NCI-H2196 treated with DMSO at 0.1 percent for 48 hours (cell line): ENCODE results near the gene POLR2F.
"Not testable (repeated sequence)": the region's sequence is repeated elsewhere in the genome, so short reads cannot be mapped to it uniquely, and the experiment has no call there.

Source experiments
- DNase-seq: peaks from one replicate; lab custom pipeline; 2025; ENCODE audit not compliant: unreplicated experiment; lab: John Stamatoyannopoulos, UW

Gene POLR2F

DNA sequence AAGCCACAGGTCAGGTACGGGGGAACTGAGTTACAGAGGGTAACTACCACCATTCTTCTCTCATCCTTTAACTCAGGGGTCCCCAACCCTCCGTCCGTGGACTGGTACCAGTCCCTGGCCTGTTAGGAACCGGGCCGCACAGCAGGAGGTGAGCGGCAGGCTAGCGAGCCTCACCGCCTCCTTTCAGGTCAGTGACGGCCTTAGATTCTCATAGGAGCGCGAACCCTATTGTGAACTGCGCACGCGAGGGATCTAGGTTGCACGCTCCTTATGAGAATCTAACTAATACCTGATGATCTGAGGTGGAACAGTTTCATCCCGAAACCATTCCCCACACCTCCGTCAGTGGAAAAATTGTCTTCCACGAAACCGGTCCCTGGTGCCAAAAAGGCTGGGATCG, 870 bp upstream of the POLR2F start:
- not testable (repeated sequence) for DNase-seq

DNA sequence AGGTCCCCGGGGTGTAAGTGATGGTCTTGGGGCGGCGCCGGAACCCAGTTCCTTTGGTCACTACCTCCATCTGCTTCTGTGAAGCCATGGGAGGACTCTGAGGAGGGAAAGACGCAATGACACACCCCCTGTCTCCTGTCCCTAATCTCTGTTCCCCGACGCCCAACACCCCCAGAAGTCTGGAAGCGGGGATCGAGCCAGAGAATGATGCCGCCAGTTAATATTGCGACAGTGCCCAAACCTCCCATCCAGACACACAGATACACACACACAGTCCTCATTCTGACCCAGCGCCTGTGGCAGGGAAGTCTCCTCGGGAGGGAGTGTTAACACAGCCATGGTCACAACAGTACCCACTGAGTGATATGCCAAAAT, 450 bp upstream of the POLR2F start:
- no peak for DNase-seq

DNA sequence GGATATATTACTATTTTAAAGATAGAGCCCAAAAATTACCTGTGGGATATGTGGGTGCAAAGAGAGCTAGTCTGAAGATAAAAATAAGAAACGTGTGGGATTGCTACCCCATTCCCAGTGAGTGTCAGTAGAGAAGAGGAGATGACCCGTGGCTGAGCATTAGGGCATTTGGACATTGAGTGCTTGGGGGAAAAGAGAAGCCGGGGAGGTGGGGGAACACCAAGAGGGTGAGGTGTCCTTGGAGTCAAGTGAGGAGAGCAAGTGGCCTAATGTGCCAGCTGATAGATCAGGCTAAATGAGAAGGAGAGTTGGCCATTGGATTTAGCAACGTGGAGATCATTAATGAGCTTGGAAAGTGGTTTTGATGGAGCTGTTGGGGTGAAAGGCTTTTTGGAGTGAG, 1.2 kb downstream of the POLR2F start:
- DNase-seq: no peak

DNA sequence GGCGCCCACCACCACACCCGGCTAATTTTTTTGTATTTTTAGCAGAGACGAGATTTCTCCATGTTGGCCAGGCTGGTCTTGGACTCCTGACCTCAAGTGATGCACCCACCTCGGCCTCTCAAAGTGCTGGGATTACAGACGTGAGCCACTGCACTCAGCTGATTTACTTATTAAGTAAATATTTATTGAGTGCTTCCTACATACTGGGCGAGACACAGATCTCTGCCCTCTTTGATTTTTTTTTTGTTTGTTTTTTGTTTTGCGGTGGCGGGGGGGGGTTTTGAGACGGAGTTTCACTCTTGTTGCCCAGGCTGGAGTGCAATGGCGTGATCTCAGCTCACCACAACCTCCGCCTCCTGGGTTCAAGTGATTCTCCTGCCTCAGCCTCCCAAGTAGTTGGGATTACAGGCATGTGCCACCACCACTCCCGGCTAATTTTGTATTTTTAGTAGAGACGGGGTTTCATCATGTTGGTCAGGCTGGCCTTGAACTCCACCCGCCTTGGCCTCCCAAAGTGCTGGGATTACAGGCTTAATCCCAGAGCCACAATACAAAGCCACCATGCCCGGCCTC, 2.4 kb downstream of the POLR2F start:
- DNase-seq: not testable (repeated sequence)

DNA sequence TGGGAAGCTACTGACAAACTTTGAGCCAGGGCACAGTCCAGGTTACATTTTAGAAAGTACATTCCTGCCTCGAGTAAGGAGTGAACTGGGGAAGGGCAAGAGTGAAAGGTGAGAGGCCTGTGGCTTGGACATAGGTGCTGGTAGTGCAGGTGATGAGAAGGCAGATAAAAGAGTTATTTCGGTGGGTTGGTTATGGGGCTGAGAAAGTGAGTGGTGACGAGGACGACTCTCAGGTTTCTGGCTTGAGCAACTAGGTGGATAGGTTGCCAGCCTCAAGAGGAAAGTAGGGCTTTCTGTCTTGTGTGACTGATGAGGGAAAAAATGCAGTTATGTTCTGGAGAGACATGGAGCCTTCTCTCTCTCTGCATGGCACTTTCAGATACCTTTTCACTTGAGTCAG, 3.7 kb downstream of the POLR2F start:
- DNase-seq: no peak

DNA sequence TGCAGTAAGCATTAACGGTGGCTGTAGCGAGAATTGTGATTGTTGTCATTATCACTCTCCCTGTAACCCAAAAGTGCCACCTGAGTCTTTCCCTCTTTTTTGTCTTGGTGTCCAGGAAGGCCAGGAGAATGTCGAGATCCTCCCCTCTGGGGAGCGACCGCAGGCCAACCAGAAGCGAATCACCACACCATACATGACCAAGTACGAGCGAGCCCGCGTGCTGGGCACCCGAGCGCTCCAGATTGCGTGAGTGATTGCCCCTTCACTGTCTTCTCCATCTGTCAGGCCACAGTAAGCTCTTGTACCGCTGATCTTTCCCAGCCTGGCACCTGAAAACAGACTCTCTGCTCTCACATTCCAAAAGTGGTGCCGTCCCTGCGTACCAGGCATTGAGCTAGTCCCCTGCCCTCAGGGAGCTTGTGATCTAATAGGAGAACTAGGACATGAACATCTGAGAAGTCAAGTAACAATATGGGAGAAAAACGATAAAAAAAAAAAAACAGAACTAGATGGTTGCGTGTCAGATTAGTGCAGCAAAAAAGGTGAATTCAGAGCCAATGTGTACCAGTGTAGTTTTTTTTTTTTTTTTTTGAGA, 5.8 kb downstream of the POLR2F start:
- no peak for DNase-seq

DNA sequence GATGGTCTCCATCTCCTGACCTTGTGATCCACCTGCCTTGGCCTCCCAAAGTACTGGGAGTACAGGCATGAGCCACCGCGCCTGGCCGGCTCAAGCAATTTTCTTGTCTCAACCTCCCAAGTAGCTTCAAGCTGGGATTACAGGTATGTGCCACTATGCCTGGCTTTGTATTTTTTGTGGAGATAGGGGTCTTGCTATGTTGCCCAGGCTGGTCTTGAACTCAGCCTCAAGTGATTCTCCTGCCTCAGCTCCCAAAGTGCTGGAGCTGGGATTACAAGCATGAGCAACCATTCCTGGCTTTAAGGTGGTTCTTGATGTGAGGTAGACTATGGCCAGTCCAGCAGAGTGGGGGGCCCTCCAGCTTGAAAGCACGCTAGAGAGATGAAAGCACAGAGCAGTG, 7.6 kb downstream of the POLR2F start:
- no peak for DNase-seq

DNA sequence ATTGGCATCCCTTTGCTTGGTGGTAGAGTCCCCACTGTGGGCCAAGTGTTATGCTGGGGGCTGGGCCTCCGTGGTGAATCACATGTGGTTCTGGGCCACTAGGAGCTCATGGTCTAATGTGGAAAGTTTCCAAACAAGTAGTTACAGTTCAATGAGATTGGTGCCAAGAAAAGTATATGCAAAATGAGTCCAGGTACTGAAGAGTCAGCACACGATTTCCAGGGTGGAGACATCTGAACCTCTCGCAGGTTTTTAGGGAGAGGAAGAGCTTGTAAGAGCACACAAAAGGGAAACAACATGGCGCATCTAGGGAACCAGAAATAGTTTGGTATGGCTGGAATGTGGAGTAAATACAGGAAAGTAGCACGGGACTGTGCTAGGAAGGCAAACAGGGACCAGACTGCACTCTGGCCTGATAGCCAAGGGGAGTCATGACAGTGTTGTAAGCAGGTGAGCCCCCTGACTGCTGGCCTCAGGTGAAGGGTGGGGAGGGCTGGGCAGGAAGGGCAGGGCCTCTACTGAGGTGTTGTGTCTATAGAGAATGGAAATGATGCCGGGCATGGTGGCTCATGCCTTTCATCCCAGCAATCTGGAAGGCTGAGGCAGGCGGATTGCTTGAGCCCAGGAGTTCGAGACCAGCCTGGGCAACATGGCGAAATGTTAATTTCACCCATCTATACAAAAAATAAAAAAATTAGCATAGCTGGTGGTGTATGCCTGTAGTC, 12.6 kb downstream of the POLR2F start:
- no peak for DNase-seq

DNA sequence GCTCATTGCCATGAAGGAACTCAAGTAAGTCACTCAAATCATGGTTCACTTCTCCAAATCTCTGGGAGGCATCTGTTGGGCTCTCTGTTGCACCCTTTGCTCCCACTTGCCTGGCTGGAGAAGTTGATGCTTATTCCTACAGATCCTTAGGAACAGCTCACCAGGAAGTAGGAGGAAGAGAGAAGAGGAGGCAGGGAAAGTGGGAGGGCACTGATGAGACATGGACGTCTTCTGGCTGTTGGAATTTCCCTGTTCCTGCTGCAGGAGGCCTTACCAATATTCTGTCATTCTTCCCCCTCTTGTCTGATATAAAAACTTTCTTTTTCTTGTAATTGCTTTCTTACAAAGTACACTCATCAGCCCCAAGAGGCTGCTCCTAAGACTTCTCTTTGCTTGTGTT, 13.6 kb downstream of the POLR2F start:
- DNase-seq: no peak

DNA sequence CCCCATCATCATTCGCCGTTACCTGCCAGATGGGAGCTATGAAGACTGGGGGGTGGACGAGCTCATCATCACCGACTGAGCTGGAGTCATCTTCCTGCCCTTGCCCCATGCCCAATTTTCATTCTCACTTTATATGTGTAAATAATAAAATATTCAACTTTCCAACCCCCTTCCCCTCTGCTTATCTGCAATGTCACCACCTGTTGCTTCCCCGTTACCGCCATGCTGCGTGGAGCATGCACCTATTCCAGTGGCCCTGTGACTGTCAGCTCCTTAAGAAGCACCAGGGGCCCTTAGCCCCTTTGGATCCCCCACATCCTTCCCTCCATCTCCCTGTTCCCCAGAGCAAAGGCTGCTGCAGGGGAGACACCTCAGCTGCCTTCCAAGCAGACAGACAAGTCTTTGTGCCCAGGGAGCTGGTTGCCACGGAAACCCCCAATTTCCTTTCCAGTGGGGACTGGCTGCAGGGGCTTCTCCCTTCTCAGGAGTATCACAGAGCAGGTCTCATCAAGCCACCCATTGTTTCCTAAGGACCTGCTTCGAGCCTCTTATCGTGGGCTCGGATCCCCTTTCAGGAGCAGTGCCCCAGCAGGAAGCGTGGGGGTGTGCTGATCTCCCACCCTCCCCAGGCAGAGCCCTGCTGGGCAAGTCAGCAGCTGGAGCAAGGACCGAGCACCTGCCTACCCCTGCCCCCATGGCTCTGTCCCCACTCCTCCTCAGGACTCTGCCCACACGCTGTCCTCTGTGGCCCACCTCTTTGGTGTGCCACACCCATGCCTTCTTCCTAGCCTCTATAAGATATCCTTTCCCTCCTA, 14.3 kb downstream of the POLR2F start:
- DNase-seq: no peak

DNA sequence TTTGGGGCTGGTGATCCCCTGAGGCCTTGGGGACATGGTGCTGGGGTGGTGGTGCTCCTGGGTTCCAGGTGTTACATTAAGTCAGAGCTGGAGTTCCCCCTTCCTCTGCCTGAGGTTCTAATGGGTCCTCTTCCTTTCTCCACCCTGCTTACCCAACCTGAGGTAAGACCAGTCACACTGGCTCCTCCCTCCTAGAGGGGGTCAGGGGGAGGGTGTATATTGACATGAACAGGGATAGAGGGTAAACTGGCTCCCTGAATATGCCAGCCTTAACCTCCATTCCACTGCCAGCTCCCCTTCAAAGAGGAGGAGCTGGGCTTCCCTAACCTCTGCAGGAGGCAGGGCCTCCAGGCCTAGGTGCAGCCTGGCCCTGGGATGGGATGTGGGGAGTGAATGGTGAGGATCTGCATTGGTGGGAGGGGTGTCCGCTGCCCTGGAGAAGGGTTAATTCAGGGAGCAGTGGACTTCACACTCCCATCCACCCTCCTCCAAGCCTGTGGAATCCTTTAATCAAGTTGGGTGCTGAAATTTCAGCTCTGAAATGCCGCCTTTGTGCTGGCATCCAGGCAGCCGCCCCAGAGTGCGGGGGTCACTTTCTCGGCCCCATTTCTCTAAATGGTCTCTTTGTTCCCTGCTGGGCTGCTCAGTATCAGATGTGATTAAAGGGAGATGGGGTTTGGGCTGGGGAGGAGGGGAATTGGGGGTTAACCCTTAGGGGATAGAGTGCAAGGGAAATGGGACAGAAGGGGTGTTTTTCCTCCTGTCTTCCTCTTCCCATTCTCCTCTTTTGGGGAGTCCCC, 15.2 kb downstream of the POLR2F start:
- no peak for DNase-seq

DNA sequence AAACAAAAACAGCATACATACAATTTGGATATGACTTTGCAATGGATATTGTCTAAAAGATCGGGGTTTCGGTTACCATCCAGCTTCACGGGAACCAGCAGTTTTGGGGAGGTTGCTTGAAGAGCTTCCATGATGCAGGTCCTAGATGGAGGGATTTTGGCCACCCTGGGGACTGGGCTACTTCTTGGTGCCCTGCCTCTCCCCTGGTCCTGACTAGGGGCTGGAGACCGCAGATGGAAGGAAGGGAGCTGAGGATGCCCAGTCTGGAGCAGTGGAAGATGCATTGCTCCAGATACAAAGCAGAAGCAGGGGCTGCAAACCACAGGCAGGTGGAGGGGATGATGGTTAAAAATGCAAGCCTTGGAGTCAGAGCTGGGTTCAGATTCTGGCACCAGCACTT, 17.4 kb downstream of the POLR2F start:
- DNase-seq: no peak

DNA sequence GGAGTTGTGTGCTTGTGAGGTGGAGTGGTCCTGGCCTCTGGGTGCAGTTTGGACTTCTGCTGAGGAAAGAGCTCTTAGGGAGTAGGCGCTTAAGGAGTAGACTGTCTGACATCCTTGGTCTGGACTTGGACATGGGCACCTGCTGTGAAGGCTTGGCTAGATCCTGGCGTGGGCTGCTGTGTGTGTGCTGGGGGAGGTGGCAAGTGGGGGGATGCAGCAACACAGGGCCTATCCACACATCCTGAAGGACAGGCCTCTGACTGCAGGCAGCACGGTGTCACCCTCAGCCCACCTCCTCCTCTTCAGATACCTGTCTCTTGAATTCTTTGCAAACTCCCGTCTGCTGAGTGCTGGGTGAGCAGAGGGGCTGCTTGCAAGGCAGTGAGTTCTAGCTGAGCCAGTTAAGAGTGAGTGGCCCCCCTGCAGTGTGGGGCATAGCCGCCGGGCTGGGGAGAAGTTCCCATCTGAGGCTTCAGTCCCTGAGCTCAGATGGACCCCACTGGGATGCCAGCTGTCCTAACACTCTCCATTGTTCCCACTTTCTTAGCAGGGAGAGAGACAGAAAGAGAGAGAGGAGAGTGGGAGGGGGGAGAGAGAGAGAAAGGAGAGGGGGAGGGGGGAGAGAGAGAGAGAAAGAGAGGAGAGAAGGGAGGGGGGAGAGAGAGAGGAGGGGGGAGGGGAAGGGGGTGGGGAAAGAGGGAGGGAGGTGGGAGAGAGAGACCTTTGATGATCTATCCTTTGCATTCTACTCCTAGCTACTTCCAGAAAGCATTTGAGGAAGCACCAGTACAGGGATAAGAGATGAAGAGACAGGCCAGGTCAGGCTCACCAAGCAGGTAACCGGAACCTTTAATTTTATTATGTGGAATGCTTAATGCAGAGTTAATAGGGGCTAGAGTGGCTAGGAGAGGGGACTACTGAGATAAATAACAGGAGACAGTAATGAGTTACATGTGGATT, 18.3 kb downstream of the POLR2F start:
- DNase-seq: no peak

DNA sequence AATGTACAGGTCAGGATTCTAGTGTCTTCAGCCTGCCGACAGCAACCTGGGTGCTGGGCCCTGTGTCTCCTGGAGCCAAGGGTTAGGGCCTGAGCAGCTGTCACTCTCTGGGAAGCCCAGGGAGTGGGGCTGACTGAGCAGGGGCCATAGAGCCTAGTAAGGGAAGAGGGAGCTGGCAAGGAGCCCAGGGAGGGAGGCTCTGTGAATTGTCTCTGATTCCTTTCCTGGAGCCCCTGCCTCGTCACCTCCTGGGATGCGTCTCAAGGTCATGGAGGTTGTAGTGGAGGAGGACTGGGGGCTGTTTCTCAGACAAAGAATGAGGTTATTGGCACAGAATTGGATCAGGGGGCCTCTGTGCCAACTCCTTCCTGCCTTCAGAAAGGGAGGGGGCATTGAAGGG, 19.0 kb downstream of the POLR2F start:
- DNase-seq: no peak

DNA sequence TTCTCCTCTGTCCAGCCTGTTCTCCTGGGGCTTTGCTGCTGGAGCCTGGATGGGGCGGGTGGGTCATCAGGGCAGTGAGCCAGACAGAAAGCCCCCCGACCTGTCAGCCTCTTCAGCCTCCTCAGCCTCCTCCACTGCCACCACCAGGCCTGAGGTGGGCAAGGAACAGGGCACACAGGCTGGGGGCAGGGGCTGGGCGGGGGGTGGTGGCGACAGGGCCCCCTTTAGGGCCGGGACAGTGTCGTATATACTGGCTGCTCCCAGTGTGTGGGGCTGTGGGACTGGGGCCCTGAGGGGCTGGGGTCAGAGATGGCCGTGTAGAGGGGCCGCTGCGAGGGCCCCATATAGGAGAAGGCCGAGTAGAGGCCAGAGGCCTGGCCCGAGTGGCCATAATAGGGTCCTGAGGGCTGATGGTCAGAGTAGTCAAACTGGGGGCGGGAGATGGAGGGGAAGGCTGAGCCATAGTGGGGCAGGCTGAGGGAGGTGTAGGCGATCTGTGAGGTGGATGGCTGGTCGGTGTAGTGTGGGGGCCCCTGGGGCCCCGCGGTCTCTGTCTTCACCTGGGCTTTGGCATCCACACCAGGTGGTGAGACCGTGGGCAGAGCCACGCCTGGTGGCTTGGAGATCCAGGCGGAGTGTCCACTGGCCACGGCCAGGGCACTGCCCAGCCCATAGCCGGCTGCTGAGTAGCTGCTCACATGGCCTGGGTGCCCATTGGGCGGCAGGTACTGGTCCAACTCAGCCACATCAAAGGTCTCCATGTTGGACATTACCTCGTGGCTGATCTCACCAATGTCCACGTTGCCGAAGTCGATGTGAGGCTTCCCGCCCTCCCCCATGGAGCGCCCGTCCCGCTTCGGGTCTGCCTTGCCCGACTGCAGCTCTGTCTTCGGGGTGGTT, 20.0 kb downstream of the POLR2F start:
- DNase-seq: no peak

DNA sequence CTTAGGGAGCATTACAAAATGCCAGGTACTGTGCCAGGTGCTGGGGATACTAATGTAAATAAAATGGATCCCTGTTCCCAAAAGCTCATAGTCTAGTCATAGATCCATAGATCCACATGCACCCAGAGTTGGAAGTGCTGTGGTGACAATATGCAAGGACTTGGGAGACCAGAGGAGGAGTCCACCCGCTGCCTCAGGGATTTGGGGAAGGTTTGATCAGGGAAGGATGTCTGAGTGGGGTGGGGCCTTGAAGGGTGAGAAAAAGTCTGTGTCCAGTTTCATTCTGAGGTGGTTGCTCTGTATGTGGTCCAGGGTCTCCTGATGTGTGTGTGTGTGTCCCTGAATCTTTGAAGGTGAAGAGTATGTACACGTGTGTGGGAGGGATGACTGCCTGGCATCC, 21.7 kb downstream of the POLR2F start:
- DNase-seq: no peak

DNA sequence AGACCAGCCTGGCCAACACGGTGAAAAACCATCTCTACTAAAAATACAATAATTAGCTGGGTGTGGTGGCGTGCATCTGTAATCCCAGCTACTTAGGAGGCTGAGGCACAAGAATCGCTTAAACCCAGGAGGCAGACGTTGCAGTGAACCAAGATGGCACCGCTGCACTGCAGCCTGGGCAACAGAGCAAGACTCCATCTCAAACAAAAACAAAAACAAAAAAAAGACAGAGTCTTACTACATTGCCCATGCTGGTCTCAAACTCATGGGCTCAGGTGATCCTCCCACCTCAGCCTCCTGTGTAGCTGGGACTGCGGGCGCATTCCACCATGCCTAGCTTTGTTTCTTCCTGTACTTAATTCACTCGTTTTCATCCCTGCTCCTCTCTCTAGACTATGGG, 22.5 kb downstream of the POLR2F start:
- DNase-seq: not testable (repeated sequence)

DNA sequence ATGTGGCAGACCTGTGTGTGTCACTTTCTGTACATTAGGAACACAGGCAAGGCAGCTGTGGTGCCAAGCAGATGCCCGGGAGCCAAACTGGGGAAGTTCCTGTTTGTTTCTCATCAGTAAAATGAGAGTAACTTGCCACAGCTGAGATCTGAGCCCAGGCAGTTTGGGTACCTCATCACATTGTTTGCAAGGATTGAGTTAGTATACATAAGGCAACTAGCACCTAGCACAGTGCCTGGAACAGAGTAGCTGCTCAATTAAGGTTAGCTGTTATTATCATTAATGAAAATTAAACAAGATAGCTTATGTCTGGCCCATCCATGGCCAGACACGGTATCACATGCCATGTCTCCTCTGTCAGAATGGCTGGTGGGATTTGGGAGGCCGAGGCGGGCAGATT, 23.0 kb downstream of the POLR2F start:
- DNase-seq: no peak

DNA sequence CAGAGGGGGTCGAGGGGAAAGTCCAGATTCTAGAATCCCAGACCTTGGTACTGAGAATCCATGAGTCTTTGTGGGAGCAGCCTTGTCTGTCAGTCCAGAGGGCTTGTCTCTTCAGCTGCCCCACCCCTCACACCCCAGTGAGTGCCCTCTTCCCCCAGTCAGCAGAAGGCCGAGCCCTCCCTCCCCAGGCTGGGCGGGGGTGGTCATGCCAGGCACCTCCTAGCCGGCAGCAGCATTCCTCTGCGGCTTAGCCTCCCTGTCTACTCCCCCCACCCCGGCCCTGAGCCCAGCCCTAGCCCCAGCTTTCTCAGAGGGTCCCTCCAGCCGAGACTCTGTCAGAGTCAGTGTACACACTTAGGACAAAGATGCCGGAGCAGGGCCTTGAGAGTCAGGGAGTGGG, 26.3 kb downstream of the POLR2F start:
- DNase-seq: no peak
